Hematopoietic multipotent progenitor cell treated with erythropoietin and hydrocortisone succinate and interleukin-3 and kit ligand, for 17 days (in vitro differentiated cells): ENCODE data around the gene GGN.
"Not testable (repeated sequence)": the region's sequence is repeated elsewhere in the genome, so short reads cannot be mapped to it uniquely, and the experiment has no call there.

Source experiments
- DNase-seq: peaks from one replicate; pipeline ENCODE4 v3.0.0-alpha.2; 2015; ENCODE audit warnings: low spot score

GGN gene

DNA sequence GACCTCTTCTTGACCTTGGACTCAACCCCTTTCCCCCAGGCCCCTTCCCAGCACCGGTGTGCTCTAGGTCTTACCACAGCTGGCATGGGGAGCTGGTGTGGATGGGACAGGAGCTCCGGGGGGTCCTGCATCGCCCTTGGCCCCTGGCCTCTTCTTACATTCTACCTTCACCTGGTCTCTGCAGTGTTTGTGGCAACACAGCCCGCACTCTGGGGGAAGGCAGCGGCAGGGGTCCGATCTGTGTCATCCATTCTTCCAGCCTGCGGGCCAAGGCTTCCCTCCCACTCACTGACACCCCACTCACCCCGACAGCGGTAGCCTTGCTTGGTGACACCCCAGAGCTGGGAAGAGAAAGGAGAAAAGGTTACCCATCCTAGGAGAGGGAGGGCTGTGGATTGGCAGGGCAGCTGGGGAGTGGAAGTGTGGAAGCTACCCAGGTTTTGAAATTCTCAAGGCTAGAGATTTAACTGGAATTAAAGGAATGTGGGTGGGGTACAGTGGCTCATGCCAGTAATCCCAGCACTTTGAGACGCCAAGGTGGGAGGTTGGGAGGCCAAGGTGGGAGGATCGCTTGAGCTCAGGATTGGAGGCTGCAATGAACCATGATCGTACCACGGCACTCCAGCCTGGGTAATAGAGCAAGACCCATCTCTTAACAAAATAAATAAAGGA, 23.3 kb upstream of the GGN start:
- DNase-seq, result no peak

GRCh38 chr19:38410407-38410806, 22.6 kb upstream of the GGN start:
- not testable (repeated sequence) for DNase-seq

DNA sequence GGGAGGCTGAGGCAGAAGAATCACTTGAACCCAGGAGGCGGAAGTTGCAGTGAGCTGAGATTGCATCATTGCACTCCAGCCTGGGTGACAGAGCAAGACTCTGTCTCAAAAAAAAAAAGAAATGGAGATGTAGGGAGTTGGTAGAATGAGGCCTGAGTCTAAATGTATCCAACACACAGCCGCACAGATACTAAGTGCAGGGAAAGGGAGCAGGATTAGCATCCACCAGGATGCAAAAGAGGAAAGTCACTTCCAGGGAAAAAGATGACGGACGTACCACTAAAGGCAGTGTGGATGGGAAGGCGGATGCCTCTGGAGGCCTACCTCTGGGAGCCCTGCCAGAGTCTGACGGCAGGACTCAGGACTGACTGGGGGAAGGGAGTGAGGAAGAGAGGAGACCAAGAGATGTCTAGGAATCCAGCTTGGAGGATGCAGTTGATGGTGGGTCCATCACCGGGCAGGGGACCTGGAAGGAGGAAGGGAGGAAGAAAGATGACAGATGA, 21.8 kb upstream of the GGN start:
- DNase-seq, result no peak

GRCh38 chr19:38405276-38405675, 17.4 kb upstream of the GGN start:
- no peak for DNase-seq

- DNase-seq, result no peak
These were observed 17.0 kb upstream of the GGN start for GRCh38 chr19:38404858-38405257.

GRCh38 chr19:38402967-38403674, 15.3 kb upstream of the GGN start, which contains the start of gene FAM98C:
FAM98C (plus strand) TSS chr19:38403093; CDS start chr19:38403154, 61 bp downstream.
- peak; percentile 98 for DNase-seq

DNA sequence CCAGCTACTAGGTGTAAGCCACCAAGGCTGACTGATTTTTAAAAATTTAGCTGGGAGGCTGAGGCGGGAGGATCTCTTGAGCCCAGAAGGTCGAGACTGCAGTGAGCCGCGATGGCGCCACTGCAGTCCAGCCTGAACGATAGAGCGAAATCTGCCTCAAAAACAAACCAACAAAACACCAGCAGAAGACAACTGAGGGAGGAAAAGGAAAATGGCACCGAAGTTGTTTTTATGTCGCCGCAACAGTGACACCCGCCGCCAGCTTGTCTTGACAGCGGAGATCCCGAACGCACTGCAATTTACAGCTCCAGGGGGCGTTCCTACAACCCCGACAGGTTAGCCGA, 14.8 kb upstream of the GGN start:
- no peak for DNase-seq

DNA sequence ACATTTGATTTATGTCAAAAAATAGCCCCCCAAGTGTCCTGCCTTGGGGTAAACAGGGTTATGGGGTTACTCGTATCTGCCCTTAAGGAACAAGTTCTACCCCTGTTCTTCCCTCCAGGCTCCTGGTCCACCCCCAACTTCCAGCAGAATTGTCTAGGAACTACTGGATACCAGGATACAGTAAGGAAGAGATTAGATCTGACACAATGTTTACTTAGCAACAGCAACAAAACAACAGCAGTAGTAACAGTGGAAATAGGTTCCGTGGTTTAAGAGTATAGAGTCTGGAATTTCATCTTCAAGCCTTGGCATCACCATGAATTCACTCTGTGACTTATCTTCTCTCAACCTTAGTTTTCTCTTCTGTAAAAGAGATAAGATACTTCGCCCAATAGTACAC, 13.3 kb upstream of the GGN start:
- DNase-seq, result no peak

DNA sequence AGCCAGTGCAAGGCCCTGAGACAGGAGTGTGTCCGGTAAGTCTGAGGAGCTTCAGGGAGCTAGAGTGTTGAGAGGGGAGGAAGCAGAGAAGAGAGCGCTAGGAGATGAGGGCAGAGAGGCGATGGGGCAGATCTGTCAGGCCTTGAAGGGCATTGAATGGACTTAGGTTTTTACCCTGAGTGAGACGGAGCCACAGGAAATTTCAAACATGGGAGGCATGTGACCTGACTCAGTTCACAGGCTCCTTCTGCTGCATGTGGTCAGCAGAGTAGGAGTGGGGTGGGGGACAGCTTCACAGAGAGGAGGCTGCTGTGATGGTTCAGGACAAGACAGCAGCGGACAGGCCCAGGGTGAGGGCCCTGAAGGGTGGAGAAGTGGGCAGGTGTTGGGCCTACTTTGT, 12.5 kb upstream of the GGN start:
- DNase-seq, result no peak

- no peak for DNase-seq
These were observed 11.7 kb upstream of the GGN start for GRCh38 chr19:38399537-38399936.

DNA sequence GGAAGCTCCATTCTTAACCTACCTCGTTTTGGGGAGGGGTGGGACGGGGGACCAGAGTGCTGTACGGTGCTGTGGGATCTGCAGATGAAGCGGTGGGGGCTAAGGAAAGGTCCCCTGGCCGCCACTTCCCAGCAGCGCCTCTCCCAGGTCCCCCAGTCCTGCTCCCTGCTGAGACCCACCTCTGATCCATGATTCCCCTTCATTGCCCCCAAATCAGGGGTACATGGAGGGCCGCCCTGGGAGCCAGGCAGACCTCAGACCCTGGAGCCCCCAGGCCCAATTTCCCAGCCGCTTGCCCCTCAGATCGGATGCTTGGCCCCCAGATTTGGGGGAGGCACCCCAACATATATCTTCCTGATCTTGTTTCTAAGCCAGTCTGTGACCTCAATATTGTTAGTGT, 11.2 kb upstream of the GGN start:
- no peak for DNase-seq

DNA sequence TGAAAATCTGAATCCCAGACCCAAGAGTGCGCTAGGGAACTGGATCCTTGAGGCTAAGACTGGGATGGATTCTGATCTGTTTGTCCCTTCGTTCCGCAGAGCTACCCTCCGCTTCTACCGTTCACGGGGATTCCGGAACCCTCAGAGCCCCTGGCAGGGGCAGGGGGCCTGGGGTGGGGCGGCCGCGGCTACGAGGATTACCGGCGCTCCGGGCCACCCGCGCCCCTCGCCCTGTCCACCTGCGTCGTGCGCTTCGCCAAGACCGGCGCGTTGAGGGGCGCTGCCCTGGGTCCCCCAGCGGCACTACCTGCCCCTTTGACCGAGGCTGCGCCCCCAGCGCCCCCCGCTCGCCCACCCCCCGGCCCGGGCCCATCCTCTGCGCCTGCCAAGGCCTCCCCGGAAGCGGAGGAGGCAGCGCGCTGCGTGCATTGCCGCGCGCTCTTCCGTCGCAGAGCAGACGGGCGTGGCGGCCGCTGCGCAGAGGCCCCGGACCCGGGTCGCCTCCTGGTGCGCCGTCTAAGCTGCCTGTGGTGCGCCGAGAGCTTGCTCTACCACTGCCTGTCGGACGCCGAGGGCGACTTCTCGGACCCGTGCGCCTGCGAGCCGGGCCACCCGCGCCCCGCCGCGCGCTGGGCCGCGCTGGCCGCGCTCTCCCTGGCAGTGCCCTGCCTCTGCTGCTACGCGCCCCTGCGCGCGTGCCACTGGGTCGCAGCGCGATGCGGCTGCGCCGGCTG, 7.7 kb upstream of the GGN start:
- no peak for DNase-seq

- DNase-seq, result no peak
These were observed 6.7 kb upstream of the GGN start for GRCh38 chr19:38394488-38394887.

DNA sequence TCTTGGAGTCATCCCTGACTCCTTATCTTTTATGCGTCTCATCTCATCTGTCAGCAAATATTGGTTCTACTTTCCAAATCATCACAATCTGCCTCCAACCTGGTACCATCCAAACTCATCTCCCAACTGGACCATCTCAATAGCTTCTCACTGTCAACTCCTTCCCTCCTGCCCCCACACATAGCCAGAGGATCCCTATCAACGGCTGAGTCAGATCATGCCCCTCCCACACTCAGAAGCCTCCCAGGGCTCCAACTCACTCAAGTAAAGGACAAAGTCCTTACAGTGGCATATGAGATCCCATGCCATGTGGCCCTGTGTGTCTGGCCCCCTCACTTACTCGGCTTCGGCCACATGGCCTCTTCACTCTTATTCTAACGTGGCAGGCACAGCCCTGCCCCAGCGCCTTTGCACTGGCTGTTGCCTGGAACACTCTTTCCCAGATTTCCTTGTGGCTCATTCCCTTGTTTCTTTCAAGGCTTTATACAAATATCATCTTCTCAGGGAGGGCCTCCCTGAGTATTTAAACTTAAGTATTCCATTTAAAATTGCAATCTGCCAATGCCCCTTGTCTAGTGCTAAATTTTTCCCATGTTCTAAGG, 5.0 kb upstream of the GGN start:
- no peak for DNase-seq

- no peak for DNase-seq
These were observed 4.2 kb upstream of the GGN start for GRCh38 chr19:38391911-38392464.

DNA sequence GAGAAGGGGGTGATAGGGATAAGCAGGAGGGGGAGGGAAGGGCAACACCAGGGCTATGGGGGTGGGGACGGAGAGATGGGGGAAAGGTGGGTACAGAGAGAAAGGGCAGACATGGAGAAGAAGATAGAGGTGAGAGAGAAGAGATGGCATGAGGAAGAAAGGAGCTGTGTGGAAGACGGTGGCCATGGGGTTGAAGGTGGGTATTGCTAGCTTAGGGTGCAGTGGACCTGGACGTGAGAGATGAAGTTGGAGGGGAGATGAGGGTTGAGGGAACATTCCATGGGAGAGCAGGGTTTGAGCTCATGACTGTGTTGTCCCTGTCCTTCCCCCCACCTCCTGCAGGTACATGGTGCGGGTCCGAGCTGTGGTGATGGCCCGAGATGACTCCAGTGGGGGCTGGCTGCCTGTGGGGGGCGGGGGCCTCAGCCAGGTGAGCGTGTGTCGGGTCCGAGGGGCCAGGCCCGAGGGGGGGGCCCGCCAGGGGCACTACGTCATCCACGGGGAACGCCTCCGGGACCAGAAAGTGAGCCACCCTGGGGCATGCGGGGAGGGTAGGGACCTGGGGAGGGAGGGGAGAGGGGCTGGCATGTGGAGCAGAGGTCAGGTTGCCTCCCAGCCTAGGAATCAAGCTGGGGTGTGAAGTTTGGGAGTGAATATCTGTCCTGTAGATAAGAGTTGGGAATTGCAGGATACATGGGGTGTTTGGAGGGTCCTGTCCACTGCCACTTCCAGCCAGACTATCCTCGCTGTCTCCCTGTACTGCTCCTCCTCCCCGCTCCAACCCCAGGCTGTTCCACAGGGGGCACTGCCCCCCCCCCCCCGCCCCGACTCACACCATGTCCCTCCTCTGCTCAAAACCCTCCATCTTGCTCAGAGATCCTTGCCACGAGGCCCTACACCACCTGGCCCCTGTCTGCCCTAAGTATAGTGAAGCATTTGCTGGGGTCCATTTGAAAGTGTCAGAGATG, 2.4 kb upstream of the GGN start:
- no peak for DNase-seq

- DNase-seq, result no peak
These were observed 1.5 kb upstream of the GGN start for GRCh38 chr19:38389101-38389925.

- DNase-seq, result no peak
These were observed 691 bp upstream of the GGN start, which contains the start of gene SPRED3 for GRCh38 chr19:38388349-38389100. SPRED3 (plus strand) TSS chr19:38388697; CDS start chr19:38390303, 1,606 bp downstream.

GRCh38 chr19:38386971-38387549, 774 bp downstream of the GGN start:
- DNase-seq, result no peak
